GM18520 (cell line): ENCODE measurements around the gene CREB3L2.
A peak's percentile ranks its signal among the peaks of the same experiment; 100 is the strongest.
"Not testable (repeated sequence)": the region's sequence is repeated elsewhere in the genome, so short reads cannot be mapped to it uniquely, and the experiment has no call there.

Experiments used
- ATAC-seq: cut with Tn5 transposase; IDR thresholded peaks from one replicate; pipeline ENCODE4 v1.9.1; 2021; ENCODE audit not compliant: unreplicated experiment

Gene CREB3L2

DNA sequence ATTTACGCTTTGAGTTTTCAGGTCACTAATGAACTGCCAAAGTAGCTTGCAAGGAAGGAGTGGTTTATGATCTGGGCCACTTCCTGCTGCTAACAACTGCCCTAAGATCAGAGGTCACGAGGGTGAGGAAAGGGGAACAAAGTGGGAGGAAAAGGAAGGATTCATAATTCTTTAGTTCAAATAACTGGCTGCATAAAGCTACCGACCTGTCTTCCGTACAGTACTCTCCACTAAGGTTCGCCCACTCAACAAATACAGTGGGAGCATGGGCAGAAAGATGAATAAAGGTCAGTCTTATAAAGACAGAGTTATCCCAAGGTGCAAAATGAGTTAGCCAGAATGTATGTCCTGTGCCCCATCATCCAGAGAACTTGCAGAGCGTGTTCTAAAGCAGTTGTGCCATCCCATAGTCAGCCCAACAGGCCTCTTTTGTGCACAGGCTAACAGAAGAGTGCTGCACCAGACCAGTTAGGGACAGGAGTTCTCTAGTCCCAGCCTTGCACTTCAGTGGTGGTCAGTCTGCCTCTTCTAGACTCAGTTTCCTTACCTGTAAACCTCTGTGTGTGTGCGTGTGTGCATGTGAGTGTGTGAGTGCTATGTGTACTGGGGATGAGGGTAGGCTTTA is 65.9 kb downstream of the CREB3L2 start:
- ATAC-seq: no peak

DNA sequence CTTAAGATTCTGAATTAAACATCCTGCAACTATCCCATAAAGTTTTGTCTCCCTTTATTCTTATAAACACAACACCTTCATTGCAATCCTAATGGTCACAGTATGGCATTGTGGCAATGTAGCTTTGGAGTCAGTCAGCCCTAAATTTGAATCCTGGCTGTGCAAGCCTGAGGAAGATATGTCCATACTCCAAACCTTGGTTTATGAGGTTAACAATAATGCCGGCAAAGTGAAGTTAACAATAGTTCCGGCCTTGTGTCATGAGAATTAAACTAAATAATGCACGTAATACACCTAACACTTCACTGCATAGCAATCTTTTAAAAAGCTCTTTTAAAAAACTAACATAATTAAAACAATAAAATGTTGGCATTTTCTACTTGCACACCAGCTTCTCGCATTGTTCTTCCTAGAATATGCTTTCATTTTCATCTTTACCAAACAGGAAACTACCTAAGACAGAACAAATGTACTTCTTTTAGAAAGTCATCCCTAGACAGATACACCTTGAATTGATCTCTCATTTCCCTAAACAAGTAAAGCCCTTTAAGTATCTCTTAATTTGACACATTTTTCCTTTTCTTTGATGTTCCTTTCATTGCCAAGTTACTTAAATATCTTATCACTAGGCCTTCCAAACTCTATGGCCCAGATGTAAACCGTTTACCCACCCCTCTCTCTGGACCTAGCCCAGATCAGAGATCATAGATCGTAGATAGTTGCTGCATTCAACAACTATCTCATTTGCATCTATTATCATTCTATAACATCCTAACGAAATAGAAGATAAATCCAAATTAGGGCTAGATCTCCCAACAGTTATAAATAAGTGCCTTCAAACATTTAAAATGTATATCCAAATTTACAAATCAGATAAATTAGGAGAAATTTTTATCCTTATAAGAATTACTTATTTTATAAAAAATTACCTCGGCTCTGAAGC is 66.7 kb downstream of the CREB3L2 start:
- ATAC-seq: peak; percentile 89

DNA sequence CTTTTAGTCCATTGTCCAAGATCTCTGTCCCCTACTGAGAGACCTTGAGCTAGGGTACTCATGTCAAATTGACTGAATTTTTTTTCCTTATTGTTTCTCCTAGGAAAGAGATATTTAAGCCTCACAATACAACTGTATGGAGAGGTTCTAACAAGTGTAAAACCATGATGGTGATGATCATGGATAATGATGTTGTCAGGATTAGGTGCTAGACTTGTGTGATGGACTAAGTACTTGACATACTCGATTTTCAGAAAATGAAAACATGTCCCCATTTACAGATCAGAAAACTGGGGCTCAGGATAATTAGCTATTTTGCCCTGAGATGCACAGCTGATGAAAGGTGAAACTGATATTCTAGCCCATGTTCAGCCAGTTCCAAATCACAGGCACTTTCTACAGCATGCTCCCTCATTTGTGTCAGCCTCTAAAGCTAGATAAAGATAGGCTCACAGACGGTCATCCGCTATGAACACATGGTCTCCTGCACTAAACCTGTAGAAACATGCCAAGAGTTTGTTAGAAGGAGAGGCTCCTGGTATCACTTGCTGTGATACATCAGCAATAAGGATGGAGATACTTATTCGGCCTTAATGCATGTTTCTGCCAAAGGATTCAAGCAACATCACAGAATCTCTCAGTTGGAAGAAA is 67.6 kb downstream of the CREB3L2 start:
- ATAC-seq: no peak

DNA sequence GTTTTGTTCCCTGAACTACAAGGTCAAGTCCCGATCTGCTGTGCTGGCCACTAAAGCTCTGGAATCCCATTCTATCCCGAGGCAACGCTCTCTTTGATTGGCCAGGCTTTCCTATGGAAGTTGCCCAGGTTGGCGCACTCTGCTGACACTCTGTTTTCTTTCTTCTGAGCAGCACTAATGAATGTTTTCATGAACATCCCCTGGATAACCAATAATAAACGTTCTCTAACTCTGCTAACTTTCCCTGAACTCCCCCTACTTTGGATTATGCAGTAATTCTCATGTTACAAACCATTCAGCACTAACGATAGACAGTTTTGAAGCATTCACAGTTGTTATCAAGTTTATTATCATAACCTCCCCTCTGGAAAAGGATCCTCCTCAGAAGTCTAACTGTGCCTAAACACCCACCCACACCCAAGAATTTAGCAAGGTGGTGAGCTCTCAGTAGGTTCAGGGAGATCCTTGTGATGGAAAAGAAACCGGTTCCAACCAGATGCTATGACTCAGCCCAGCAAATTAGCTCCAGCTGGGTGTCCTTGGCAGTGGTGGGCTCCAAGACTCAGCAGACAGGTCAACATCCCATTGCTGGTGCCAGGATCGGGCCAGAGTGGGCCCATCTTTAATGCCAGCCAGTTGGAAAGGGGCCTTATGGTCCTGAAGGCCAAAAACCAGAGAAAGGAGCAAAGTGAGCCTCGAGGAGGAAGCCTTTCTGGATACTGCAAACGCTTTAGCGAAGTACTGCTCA is 68.4 kb downstream of the CREB3L2 start:
- no peak for ATAC-seq

DNA sequence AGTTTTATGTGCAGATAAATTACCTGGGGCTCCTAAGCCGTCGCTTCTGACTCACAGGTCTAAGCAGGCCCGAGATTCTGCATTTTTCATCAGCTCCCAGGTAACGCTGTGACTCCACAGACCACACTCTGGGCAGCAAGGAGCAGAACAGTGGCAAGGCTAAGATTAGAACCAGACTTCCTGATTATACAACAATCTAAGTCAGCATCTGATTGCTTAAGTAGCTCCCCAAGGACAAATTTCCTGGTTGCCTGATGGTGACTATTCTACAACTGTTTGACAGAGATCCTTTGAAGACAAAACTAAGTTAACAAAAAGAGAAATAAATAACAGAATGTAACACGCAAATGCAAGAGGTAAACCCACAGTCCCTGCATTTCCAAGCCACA is 69.0 kb downstream of the CREB3L2 start:
- ATAC-seq: no peak

DNA sequence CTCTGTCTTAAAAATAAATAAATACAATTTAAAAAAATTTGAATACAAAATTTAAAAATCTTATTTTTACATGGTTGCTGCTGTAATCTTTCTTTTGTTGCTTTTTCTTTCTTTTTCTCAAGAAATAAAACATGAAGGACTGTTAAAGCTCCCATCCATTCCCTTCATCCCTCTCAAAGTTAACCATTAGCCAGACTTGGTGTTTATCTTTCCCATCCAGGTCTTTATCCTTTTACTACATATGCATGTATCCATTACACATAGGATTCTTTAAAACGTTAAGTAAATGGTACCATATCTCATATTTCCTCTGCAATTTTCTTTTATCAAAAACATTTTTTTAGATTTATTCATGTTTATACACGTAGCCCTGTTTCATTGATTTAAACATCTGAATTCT is 70.1 kb downstream of the CREB3L2 start:
- no peak for ATAC-seq

DNA sequence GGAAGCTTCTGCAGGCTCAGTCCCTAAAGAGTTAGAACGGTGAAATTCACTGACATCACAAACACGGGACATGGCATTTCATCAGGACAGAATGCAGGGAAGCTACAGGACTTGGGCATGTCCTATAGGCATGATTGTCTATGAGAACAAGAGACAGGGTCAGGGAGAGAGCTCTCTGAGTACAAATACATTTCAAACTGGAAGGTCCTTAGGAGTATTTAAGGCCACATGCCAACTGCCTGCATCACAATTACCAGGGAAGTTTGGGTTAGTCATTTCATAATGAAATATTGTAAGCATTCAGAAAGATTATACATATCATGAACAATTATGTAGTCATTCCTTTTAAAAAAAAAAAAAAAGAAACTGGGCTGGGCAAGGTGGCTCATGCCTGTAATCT is 71.3 kb downstream of the CREB3L2 start:
- ATAC-seq: no peak

DNA sequence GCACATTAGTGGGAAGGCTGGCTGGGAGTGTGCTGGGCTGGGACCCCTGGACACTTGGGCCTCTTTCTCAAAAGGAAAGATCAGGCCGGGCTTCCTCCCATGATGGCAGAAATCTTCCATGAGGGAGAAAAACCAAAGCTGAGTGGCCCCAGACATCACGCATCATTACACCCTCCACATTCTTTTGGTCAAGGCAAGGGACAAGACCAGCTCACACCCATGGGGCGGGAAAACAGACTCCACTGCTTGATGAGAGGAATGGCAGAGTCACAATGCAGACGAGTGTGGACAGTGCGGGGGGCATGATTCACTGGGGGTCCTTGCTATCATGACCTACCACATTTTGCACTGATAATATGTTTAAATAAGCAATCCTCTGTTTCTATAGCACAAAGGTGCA is 73.3 kb downstream of the CREB3L2 start:
- no peak for ATAC-seq

DNA sequence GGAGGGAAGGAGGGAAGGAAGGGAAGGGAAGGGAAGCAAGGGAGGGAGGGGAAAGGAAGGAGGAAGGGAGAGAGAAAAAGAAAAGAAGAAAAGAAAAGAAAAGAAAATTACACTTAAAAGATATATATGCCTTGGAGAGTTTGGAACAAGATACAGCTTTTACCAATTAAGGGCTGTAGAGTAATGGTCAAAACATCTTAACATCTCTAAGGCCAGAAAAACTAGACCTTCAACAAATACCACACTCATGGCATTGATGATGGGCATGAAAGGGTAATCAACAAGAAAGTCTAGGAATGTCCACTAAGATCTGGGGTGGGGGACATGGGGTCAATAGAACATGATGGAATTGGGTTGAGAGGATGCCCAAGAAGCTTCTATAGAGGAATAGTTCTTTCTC is 74.5 kb downstream of the CREB3L2 start:
- no peak for ATAC-seq

DNA sequence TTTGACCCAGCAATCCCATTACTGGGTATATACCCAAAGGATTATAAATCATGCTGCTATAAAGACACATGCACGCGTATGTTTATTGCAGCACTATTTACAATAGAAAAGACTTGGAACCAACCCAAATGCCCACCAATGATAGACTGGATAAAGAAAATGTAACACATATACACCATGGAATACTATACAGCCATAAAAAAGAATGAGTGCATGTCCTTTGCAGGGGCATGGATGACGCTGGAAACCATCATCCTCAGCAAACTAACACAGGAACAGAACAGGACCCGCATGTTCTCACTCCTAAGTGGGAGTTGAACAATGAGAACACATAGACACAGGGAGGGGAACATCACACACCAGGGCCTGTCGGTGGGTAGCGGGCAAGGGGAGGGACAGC is 75.7 kb downstream of the CREB3L2 start:
- not testable (repeated sequence) for ATAC-seq

DNA sequence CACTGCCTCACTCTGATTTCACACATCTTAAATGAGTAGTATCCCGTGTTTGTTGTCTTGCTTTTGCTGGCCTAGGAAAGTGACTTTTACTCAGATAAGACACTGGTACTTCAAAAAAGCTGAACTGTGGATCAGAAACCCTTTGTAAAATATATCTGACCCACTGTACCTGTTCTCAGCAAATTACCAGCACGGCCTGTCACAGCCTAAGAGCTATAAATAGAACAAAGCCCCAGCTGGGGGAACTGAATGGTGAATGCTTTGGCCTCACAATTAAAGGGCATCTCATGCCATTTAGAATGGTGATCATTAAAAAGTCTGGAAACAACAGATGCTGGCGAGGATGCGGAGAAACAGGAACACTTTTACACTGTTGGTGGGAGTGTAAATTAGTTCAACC is 76.1 kb downstream of the CREB3L2 start:
- no peak for ATAC-seq

DNA sequence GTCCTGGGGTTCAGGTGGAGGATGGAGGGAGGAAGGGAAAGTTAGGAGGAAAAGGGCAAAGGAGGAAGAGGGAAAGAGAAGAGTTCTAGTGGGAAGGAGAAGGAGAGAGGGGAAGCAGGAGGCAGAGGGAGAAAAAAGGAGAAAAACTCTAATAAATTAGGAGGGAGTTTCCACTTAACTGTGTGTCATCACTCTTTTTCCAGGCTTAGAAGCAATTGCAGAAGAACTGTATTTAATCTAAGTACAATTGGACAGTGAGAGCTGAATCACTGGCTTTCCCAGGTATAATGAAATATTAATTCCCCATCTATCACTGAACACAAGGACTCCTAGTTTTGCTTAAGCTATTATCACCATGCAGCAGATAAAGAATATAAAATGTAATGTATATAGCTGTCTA is 76.8 kb downstream of the CREB3L2 start:
- ATAC-seq: no peak

DNA sequence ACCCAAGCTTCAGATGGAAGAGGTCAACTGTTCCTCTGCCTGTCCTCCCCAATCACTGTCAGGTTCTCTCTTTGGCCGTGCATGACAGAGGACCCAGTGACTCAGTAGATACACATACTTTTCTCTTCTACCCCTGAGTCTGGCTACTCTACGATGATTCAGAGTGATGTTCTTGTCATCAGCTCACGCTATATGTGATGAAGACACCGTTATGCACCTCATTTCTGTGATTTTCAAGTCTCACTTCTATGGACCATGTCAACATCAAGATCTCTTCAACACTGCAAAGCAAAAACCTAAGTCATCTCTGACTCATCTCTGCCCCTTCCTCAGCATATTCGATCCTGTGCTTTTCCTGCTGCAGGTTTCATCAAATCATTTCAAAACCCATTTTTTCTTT is 78.5 kb downstream of the CREB3L2 start:
- ATAC-seq: no peak

DNA sequence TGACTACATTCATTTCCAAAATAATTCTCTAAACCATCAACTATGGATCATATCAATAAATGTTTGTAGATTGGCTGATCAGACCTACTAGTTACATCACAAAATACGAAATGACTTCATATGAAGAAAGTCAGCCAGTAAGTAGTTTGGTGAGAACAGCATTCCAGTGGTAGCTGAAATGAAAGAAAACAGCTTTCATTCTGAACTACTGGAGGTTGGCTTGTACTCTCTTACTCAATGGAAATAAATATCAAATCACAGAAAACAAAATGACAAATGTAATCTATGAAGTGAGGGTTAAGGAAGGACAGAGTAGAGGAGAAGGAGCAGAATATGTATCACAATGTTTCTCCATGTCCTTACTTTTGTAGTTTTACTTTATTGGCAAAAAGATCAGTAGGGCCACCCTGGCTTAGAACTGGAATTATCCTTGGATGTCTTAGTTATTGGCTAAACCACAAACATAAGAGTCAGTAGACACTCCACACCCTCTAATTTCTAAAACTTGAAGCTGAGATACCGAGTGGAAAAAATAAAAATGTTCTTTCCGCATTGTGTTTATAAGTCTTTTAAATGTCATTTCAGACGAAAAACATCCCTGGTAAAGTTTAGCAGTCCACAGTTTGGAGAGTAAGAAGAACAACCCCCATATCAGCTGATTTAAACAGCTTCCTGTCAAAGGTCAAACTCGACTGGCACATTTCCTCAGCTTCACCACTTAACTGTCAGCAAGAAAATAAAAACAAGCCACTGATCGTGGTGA is 81.1 kb downstream of the CREB3L2 start:
- no peak for ATAC-seq

DNA sequence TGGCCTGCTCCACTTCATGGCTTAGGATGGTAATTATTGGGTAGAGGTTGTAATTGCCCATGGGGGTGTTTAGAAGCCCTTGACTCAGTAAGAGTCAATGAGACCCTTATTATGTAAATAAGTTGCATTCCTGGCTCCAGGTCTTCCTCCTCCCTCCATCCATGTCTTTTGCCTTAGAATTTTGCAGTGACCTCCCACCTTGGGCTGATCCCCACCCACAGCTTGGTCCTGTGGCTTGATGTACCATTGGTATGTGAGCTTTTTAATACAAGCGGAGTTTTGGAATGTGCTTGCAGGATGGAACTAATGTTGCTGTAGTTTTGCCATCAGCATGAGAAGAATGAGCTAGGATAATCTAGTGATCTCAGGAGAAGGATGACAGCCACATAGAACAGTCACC is 81.9 kb downstream of the CREB3L2 start:
- ATAC-seq: no peak

DNA sequence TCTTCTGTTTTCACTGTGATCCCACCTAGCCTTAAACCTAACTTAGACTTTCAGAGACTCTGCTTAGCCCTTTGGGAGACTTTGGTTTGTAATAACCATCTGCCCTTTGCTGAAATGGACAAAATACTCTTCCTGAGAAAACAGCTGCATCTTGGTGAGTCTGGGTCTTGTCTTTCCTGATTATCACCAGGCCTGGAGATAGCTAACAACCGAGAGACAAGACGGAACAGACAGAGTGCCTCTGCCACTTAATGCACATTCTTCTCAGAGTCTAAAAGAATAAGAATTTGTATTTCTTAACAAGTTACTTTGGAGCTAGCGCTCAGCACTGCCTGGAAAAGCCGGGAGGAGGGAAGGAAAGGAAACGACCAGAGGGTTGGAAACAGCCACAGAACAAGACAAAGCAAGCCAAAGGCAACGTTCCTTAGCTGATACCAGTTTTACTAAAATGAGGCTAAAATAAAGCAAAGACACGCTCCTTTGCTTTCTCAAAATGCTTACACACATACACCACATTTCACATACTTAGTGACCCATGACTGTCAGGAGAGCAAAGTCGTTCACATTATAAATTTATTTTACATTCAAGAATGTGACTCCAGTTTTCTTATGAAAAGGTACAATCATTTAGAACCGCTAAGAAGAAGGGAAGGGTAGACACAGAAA is 84.8 kb downstream of the CREB3L2 start:
- ATAC-seq: peak; percentile 23

DNA sequence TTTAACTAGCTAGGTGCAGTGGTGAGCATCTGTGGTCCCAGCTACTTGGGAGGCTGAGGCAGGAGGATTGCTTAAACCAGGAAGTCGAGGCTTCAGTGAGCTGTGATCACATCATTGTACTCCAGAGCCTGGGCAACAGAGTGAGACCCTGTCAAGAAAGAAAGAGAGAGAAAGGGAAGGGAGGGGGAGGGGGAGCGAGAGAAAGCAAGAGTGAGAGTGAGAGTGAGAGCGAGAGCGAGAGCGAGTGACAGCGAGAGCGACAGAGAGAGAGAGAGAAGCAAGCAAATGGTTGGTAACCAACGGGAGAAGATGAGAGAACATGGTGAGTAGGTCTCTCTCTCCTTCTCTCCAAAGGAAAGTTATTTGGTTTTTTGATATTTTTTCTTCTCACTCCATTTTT is 85.3 kb downstream of the CREB3L2 start:
- no peak for ATAC-seq

DNA sequence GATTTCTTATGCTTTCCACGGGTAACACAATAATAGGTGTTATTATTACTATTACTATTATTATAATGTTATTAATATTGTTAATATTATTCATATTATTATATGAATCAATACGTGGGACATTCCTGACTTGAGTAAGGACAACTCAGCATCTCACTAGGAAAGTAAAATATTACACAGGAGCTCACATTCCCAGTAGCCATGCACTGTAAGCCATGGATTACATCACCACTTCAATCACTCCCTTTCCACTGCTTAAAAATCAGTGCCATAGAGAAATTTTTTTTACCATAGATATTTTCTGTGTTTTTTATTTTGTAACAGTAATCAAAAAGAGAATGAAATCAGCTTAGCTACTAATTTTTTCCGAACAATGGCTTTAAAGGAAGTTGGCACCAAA is 86.6 kb downstream of the CREB3L2 start:
- no peak for ATAC-seq

DNA sequence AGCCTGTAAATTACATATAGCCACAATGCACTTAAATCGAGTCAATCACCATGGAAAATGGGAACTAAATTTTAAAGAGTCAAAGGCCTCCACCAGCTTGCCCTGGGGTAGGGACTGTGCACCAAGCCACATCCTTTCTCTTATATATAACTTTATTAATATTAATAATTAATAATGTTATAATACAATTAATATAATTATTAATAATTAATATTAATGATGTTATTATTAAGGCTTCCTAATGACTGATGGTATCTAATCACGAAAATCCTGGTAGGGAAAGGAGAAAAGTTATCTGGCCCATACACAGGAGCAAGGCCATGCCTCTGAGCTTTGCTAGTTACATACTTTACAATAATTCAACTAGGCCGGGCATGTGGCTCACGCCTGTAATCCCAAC is 87.9 kb downstream of the CREB3L2 start:
- ATAC-seq: no peak

DNA sequence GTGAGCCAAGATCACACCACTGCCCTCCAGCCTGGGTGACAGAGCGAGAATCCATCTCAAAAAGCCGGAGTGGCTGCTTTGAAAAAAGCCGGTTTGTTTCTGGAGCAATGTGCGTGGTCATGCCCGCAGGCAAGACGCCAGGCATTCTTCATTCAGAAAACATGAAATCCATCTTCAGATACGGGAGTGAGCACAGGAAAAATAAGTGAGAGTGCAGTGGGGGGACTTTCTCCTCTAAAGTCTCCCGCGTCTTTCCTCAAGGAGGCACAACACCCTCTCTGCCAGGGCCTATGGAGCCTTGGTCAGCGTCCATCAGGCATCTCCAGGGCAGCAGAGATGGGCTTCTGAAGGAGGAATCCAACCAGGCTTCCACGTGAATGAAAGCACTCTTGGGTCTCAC is 92.8 kb downstream of the CREB3L2 start:
- ATAC-seq: no peak
